Activated T-cell treated with anti-CD3 and anti-CD28 coated beads, Interleukin-2, amount 50 U/mL, for 72 hours (primary cell): ENCODE data around the gene INCENP. TPM values are rescaled to one million over a fixed set of nuclear protein-coding genes. Genes with fewer than 3 reads are reported as not detected.
"Not testable (repeated sequence)": the region's sequence is repeated elsewhere in the genome, so short reads cannot be mapped to it uniquely, and the experiment has no call there.

Source experiments
- ATAC-seq, 2 donors: fragments of 150-1000 bp; cut with Tn5 transposase; replicated peaks in 1 of 2; 2 replicates each; pipeline ENCODE4 v1.10.0; 2021; ENCODE audit warnings: moderate library complexity in 2 of 2, mild to moderate bottlenecking in 1 of 2
- DNase-seq, 2 donors: peaks; one replicate each; pipeline ENCODE4 v3.0.0; 2021 to 2022; ENCODE audit warnings: mixed read lengths in 1 of 2
- H3K27ac Mint-ChIP-seq: one replicate; pipeline ENCODE4 v1.8.0; 2022; ENCODE audit warnings: mild to moderate bottlenecking, moderate library complexity, mixed read lengths
- H3K27me3 Mint-ChIP-seq: one replicate; pipeline ENCODE4 v1.8.0; 2022; ENCODE audit warnings: low read depth, mixed read lengths
- H3K36me3 Mint-ChIP-seq, 2 donors: one replicate each; pipeline ENCODE4 v1.8.0; 2022; ENCODE audit warnings: mixed read lengths in 2 of 2, mild to moderate bottlenecking in 1 of 2; ENCODE audit not compliant: insufficient read depth in 2 of 2
- H3K4me1 Mint-ChIP-seq: one replicate; pipeline ENCODE4 v1.8.0; 2022; ENCODE audit warnings: low read depth, mixed read lengths
- H3K4me3 Mint-ChIP-seq, 2 donors: one replicate each; pipeline ENCODE4 v1.8.0; 2022; ENCODE audit warnings: mild to moderate bottlenecking in 2 of 2, mixed read lengths in 2 of 2, moderate library complexity in 2 of 2
- H3K9me3 Mint-ChIP-seq, 2 donors: one replicate each; pipeline ENCODE4 v1.8.0; 2022; ENCODE audit warnings: mixed read lengths in 2 of 2
- total RNA-seq, 2 donors: library from RNA; stranded (reverse); gene quantifications; one replicate each; pipeline ENCODE4 v1.2.3, GENCODE V29; 2022

INCENP gene
- 100 to 1,000 TPM; 129 to 161 TPM for total RNA-seq

DNA sequence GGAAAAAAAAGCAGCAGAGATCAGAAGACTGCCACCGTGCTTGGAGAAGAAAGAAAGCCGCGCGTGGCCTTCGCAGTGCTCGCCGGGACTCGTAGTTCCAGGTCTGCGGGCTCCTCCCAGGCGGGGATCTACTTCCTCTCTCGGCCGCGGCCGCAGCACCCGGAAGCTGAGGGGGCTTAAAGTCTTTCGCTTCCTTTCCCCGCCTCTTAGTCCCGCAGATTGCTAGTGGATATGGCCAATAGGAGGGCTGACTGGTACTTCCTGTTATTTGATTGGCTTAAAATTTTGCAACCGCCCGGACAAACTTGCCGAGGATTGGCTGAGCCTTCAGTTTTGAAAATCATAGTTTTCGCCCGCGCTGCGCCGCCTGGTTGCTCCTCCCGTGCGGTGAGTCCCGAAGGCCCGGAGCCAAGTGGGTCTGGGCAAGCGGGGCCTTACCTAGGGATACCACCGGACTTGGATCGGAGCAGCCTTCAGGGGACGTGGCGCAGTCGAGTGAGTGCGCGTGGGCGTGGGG is at the start of gene INCENP:
Gene INCENP, plus strand, starts transcription at position 343 of the 517 bp plus-strand sequence. CDS start 4,151 bp downstream, outside the sequence.
- H3K27ac Mint-ChIP-seq = peak within 1 kb of the TSS; percentile 96
- no peaks in the 10 kb centered on the region for H3K9me3 Mint-ChIP-seq
- peaks cover 6 to 16% of the 10 kb centered on the region in 2 donors for H3K36me3 Mint-ChIP-seq
- ATAC-seq (peak; percentile 98 to 99), DNase-seq (peak; percentile 94 to 96)
- peak within 1 kb of the TSS; percentile 79 to 86 for H3K4me3 Mint-ChIP-seq
- H3K4me1 Mint-ChIP-seq = peaks cover 33% of the 10 kb centered on the region
- peaks cover 5% of the 10 kb centered on the region for H3K27me3 Mint-ChIP-seq

DNA sequence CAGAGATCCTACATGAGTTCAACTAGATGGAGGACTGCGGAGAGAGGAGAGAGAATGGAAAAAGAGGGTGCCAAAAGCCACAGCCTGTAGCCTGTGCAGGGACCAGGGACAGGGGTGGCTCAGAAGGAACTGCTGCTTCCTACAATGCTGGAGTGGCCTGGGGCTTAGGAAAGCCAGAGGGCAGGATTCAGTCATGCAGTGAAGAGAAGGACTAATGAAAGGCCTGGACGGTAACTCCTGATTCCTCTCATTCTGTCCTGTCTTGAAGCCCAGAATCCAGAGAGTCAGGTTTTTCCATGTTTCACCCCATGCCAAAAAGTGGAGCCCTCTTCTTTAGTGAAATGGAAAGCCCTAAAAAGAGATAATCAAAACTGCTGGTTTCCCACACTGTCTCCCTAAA is 48.4 kb upstream of the INCENP start:
- ATAC-seq (no peak), DNase-seq (no peak)
- H3K4me3 Mint-ChIP-seq = no peak overlapping the region
- no peaks in the 10 kb centered on the region for H3K27me3 Mint-ChIP-seq
- H3K9me3 Mint-ChIP-seq = no peaks in the 10 kb centered on the region
- no peaks in the 10 kb centered on the region for H3K36me3 Mint-ChIP-seq
- H3K4me1 Mint-ChIP-seq = no peaks in the 10 kb centered on the region
- H3K27ac Mint-ChIP-seq = no peak overlapping the region

DNA sequence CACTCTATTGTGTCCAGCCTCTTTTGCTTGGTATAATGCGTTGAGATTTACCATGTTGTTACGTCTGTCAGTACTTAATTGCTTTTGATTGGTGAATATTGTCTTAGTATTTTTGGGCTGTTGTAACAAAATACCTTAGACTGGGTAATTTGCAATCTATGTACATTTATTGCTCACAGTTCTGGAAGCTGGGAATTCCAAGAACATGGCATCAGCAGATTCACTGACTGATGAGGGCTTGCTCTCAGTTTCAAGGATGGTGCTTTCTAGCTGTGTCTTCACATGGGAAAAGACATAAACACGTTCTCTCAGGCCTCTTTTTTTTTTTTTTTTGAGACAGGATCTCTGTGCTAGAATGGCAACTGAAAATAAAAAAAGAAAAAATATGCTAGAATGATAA is 46.7 kb upstream of the INCENP start:
- no peaks in the 10 kb centered on the region for H3K27me3 Mint-ChIP-seq
- no peak overlapping the region for H3K27ac Mint-ChIP-seq
- no peaks in the 10 kb centered on the region for H3K36me3 Mint-ChIP-seq
- peaks cover 7% of the 10 kb centered on the region for H3K4me1 Mint-ChIP-seq
- ATAC-seq = no peak
- no peak overlapping the region for H3K4me3 Mint-ChIP-seq
- no peak for DNase-seq
- no peaks in the 10 kb centered on the region for H3K9me3 Mint-ChIP-seq

DNA sequence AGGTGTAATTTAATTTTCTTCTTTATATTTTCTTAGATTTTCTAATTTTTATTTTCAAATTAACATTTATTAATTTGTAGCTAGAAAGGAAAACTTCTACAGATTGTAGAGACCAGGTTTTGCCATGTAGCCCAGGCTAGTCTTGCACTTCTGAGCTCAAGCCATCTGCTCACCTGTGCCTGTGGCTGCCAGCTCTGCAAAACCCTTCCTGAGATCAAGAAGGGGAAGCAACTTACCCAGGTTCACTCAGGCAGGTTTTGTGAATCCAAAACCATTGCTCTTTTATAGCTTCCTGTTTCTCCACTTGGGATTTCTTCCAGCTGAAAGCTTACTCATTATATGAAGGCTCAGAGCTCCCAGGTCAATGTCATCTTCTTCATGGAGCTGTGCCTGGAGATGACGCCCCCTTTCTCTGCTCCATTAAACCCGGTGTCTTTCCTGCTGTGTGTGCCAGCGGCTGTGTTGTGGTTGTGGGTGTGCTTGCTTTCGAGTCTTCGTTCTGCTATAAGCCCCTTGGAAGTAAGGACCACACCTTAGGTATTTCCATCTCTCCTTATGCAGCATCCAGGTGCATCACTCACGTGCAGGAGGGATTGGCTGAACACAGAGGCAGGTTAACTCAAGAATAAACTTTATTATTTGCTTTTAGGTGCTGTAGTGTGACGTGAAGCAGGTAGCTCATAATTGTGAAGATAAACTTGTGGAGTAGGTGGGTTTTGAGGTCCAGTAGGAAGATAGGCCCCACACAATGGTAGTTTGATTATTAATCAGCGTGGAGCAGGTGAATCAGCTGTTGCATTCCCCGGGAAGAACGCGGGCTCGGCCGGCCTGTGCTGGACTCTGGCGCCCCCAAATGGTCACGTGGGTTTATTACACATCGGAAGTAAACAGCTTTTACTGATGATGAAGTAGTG is 42.2 kb upstream of the INCENP start:
- Mint-ChIP-seq H3K9me3 (no peaks in the 10 kb centered on the region), H3K4me1 (peaks cover 9% of the 10 kb centered on the region), H3K36me3 (no peaks in the 10 kb centered on the region), H3K27ac (peak overlapping the region; percentile 45), H3K27me3 (no peaks in the 10 kb centered on the region), H3K4me3 (peak overlapping the region; percentile 59 to 64)
- peak; percentile 86 to 90 for ATAC-seq
- peak; percentile 80 to 88 for DNase-seq

DNA sequence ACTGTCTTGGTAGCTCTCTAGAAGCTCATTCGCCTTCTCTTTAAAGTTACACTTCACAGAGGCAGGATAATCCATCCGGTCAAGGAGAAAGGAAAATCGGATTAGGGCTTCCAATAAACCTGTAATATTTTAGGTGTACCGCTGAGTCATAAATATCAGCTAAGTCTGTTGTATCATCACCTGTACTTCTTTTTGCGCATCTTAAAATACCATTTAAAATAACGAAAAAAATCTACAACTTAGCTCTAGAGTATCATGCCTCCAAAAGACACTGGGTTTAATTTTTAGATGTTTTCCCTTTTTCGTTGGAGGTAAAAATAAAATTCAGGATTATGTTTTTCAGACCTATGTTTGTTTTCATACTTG is 41.5 kb upstream of the INCENP start:
- H3K4me3 Mint-ChIP-seq = peak overlapping the region; percentile 59 to 64
- no peaks in the 10 kb centered on the region for H3K36me3 Mint-ChIP-seq
- H3K27me3 Mint-ChIP-seq = no peaks in the 10 kb centered on the region
- H3K9me3 Mint-ChIP-seq = no peaks in the 10 kb centered on the region
- peaks cover 9% of the 10 kb centered on the region for H3K4me1 Mint-ChIP-seq
- no peak for DNase-seq
- no peak overlapping the region for H3K27ac Mint-ChIP-seq
- no peak for ATAC-seq

DNA sequence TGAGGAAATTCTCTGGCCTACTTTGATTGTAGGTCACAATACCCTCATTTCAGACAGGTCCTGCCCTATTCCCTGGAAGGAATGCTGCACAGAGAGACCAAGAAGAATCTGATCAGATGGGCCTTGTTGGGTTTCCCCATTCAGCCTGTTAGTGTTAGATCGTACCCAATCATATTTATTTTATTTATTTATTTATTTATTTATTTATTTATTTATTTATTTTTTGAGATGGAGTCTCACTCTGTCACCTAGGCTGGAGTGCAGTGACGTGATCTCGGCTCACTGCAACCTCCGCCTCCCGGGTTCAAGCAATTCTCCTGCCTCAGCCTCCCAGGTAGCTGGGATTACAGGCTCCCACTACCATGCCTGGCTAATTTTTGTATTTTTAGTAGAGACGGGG is 39.0 kb upstream of the INCENP start:
- not testable (repeated sequence) for H3K4me1 Mint-ChIP-seq, DNase-seq, H3K36me3 Mint-ChIP-seq, H3K27me3 Mint-ChIP-seq, H3K9me3 Mint-ChIP-seq, ATAC-seq, H3K27ac Mint-ChIP-seq, H3K4me3 Mint-ChIP-seq

DNA sequence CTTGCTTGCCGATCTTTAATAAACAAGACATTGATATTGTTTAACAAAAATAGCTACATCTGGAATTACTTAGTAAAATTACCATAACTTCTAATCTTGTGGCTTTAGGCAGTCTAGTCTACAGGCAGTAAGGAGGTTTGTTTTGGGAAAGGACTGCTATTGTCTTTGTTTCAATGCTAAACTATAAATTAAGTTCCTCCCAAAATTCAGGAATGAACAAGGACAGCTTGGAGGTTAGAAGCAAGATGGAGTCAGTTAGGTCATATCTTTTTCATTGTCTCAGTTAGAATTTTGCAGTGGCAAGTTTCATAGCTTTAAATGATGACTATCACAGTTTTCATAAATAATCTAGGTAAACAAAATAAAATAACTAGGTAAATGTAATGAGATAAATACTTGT is 36.1 kb upstream of the INCENP start:
- peaks cover 0 to 9% of the 10 kb centered on the region in 2 donors for H3K36me3 Mint-ChIP-seq
- peaks cover 4 to 5% of the 10 kb centered on the region in 2 donors for H3K9me3 Mint-ChIP-seq
- H3K27me3 Mint-ChIP-seq = no peaks in the 10 kb centered on the region
- no peak overlapping the region for H3K27ac Mint-ChIP-seq
- no peak for DNase-seq
- no peak for ATAC-seq
- H3K4me3 Mint-ChIP-seq = no peak overlapping the region
- H3K4me1 Mint-ChIP-seq = no peaks in the 10 kb centered on the region

DNA sequence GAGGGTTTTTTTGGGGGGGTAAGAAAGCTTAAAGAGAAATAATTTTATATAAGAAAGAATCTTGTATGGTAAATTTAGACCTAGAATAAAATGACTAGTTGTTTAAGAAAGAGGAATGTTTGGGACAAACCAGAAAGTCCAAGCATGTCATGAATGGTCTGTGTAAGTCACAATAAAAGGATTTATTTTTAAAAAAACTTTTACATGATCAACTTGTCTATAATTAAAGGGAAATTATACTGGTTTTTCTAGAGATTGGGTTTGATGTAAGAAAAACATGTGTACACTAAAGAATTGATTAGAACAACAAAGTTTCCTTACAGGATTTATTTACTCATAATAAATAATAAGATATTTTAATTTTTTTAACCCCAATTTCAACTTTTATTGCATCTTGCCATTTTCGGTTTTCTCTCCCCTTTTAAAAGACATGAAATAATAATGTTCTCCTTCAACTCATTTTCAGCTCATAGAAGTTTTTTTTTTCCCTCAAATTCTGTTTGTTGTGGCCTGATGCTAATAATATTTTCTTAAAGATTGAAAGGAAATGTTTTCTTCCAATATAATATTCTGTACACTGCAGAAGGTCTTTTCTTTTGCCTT is 35.4 kb upstream of the INCENP start:
- Mint-ChIP-seq H3K36me3 (peaks cover 0 to 9% of the 10 kb centered on the region in 2 donors), H3K9me3 (peaks cover 4 to 5% of the 10 kb centered on the region in 2 donors), H3K27me3 (no peaks in the 10 kb centered on the region), H3K4me1 (no peaks in the 10 kb centered on the region), H3K27ac (no peak overlapping the region), H3K4me3 (no peak overlapping the region)
- DNase-seq (no peak), ATAC-seq (no peak)

DNA sequence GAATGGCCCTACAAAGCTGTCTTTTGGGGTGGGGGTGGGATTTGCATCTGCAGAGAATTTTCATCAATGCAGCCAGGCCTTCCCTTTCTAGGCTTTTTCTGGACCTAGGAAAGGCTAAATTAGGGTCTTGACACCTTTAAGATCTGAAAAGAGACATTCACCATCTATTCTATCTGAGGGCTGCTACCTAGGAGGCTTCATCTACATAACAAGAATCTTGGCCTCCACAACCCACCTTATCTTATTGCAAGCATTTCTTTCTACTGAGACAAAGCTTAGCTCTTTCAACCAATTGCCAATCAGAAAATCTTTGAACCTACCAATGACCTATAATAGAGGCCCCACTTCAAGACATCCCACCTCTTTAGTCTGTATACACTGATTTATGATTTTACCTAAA is 20.7 kb upstream of the INCENP start:
- DNase-seq (no peak), ATAC-seq (no peak)
- Mint-ChIP-seq H3K4me3 (no peak overlapping the region), H3K27ac (no peak overlapping the region), H3K9me3 (peaks cover 0 to 2% of the 10 kb centered on the region in 2 donors), H3K27me3 (no peaks in the 10 kb centered on the region), H3K36me3 (peaks cover 0 to 1% of the 10 kb centered on the region in 2 donors), H3K4me1 (peaks cover 24% of the 10 kb centered on the region)

DNA sequence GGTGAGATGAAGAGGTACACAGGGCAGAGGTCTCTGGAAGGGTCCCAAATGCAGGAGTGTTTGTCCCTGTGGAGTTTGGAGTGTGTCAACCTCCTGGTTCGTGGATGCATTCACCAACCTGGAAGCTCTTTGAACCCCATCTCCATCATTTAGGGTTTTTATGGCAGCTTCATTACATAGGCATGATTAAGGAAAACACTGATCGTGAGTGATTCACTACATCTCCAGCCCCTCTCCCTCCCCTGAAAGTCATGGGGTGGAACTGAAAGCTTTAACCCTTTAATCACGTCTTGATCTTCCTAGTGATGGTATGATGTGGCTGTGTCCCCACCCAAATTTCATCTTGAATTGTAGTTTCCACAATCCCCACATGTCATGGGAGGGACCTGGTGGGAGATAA is 19.8 kb upstream of the INCENP start:
- Mint-ChIP-seq H3K36me3 (peaks cover 0 to 1% of the 10 kb centered on the region in 2 donors), H3K4me1 (peaks cover 24% of the 10 kb centered on the region), H3K27me3 (no peaks in the 10 kb centered on the region), H3K27ac (no peak overlapping the region), H3K9me3 (peaks cover 0 to 2% of the 10 kb centered on the region in 2 donors), H3K4me3 (no peak overlapping the region)
- DNase-seq (no peak), ATAC-seq (no peak)

DNA sequence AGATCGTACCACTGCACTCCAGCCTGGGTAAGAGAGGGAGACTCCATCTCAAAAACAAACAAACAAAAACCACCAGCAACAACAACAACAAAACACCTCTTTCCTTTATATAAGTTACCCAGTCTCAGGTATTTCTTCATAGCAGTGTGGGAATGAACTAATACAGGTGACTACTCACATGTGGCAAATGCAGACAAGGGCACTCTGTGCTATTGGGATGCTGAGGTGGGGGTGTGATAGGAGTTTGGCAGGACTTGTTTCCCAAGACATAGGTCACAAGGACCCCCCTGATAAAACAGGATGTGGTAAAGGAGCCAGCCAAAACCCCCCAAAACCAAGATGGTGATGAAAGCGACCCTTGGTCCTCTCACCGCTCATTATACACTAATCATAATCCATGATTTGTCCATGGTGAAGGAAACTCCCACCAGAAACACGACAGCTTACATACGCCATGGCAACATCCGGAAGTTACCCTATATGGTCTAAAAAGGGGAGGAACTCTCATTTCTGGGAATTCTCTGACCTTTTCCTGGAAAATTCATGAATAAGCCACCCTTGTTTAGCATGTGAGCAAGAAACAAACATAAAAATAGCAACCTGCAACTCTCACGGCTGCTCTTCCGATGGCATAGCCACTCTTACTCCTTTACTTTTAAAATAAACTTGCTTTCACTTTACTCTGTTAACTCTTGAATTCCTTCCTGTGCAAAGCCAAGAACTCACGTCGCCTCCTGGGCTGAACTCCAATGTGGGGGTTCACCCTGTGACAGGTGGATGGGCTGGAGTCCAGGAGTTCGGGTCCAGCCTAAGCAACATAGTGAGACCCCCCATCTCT is 18.8 kb upstream of the INCENP start:
- peaks cover 0 to 2% of the 10 kb centered on the region in 2 donors for H3K9me3 Mint-ChIP-seq
- peak overlapping the region; percentile 78 for H3K4me3 Mint-ChIP-seq
- peak; percentile 76 to 81 for ATAC-seq
- no peaks in the 10 kb centered on the region for H3K27me3 Mint-ChIP-seq
- no peak for DNase-seq
- H3K27ac Mint-ChIP-seq = peak overlapping the region; percentile 88
- peaks cover 24% of the 10 kb centered on the region for H3K4me1 Mint-ChIP-seq
- H3K36me3 Mint-ChIP-seq = peaks cover 0 to 1% of the 10 kb centered on the region in 2 donors

DNA sequence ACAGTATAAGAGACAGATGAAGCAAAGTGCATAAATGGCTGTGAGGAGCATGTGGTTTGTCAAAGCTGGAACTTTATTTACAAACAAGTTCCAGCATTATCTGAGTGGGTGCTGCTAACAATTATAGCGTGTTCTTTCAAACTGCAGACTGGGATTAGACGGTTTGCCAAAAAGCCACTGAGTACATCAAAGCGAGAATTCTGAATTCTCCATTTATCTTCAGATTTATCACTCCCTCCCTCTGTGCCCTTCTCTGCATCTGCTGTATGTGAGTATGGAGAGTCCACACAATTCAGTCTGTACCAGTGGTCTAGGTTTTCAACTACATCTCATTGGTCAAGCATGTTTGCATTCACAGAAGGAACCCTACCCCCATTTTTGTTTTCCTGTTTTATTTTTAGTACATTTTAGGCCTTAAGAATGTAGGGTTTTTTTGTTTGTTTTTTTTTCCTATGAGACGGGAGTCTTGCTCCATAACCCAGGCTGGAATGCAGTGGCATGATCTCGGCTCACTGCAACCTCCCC is 18.1 kb upstream of the INCENP start:
- Mint-ChIP-seq H3K4me1 (peaks cover 24% of the 10 kb centered on the region), H3K27me3 (no peaks in the 10 kb centered on the region), H3K9me3 (peaks cover 0 to 2% of the 10 kb centered on the region in 2 donors), H3K36me3 (peaks cover 0 to 1% of the 10 kb centered on the region in 2 donors), H3K27ac (peak overlapping the region; percentile 88), H3K4me3 (peak overlapping the region; percentile 78)
- DNase-seq (no peak), ATAC-seq (no peak)
